Neural crest cell (in vitro differentiated cells): ENCODE results near the gene GFRA1. TPM values are rescaled to one million over a fixed set of nuclear protein-coding genes. Genes with fewer than 3 reads are reported as not detected.

ENCODE experiments used
- DNase-seq: peaks from one replicate; pipeline ENCODE4 v3.0.0; 2021; ENCODE audit warnings: low read depth, mixed read lengths, low spot score
- H3K27ac Mint-ChIP-seq: one replicate; pipeline ENCODE4 v1.8.0; 2021; ENCODE audit warnings: mild to moderate bottlenecking, mixed read lengths; ENCODE audit not compliant: unreplicated experiment
- H3K27me3 Mint-ChIP-seq: 2 replicates; pipeline ENCODE4 v1.8.0; 2021; ENCODE audit warnings: low read depth, mild to moderate bottlenecking, mixed read lengths
- H3K36me3 Mint-ChIP-seq: 2 replicates; pipeline ENCODE4 v1.8.0; 2021; ENCODE audit warnings: low read depth, mild to moderate bottlenecking, mixed read lengths
- H3K4me1 Mint-ChIP-seq: 2 replicates; pipeline ENCODE4 v1.8.0; 2021; ENCODE audit warnings: mixed read lengths
- H3K4me3 Mint-ChIP-seq: one replicate; pipeline ENCODE4 v1.8.0; 2021; ENCODE audit warnings: mild to moderate bottlenecking, mixed read lengths
- H3K9me3 Mint-ChIP-seq: 2 replicates; pipeline ENCODE4 v1.8.0; 2021; ENCODE audit warnings: mixed read lengths
- total RNA-seq: library from RNA; stranded (reverse); gene quantifications from 2 replicates; pipeline ENCODE4 v1.2.1, GENCODE V29; 2021
- TF ChIP-seq, protein P1 (sequence below): fragments of 200-600 bp; sonication (generic); conservative IDR thresholded peaks from 2 replicates; pipeline ENCODE4 v1.5.0; 2021; ENCODE audit warnings: antibody characterized with exemption, mild to moderate bottlenecking

GFRA1 gene
- total RNA-seq, 1 donor from 2014 or later, result 72.4 TPM

DNA sequence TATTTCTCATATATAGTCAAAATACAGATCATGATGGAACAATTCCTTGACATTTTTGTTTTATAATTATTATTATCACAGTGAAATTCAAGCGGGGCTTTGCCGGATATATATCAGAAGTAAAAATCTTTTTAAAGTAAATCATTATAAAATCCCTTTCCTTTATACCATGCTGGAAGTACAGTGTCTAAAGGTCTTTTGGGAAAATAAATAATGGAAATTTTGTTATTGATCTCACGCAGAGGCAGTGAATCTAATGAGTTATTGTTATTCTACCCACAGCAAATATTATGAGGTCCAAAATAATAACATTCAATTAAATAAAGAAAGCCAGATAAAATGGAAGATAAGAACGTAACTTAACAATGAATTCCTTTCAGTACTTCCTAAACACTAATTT, 33.8 kb downstream of the GFRA1 start:
- DNase-seq, result no peak
- peaks cover 5% of the 10 kb centered on the region for H3K36me3 Mint-ChIP-seq
- H3K9me3 Mint-ChIP-seq, result peaks cover 2% of the 10 kb centered on the region
- H3K27me3 Mint-ChIP-seq, result no peaks in the 10 kb centered on the region
- H3K4me1 Mint-ChIP-seq, result peaks cover 42% of the 10 kb centered on the region
- no peak overlapping the region for H3K27ac Mint-ChIP-seq
- no peak overlapping the region for H3K4me3 Mint-ChIP-seq
- TF ChIP-seq, protein P1, sequence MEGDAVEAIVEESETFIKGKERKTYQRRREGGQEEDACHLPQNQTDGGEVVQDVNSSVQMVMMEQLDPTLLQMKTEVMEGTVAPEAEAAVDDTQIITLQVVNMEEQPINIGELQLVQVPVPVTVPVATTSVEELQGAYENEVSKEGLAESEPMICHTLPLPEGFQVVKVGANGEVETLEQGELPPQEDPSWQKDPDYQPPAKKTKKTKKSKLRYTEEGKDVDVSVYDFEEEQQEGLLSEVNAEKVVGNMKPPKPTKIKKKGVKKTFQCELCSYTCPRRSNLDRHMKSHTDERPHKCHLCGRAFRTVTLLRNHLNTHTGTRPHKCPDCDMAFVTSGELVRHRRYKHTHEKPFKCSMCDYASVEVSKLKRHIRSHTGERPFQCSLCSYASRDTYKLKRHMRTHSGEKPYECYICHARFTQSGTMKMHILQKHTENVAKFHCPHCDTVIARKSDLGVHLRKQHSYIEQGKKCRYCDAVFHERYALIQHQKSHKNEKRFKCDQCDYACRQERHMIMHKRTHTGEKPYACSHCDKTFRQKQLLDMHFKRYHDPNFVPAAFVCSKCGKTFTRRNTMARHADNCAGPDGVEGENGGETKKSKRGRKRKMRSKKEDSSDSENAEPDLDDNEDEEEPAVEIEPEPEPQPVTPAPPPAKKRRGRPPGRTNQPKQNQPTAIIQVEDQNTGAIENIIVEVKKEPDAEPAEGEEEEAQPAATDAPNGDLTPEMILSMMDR, result no peak

GRCh38 chr10:116237970-116238369, 35.0 kb downstream of the GFRA1 start:
- H3K4me3 Mint-ChIP-seq, result no peak overlapping the region
- H3K9me3 Mint-ChIP-seq, result peaks cover 2% of the 10 kb centered on the region
- no peak for DNase-seq
- peaks cover 41% of the 10 kb centered on the region for H3K4me1 Mint-ChIP-seq
- H3K27ac Mint-ChIP-seq, result peak overlapping the region; percentile 83
- peaks cover 5% of the 10 kb centered on the region for H3K36me3 Mint-ChIP-seq
- no peaks in the 10 kb centered on the region for H3K27me3 Mint-ChIP-seq
- TF ChIP-seq, protein P1, result no peak

- no peaks in the 10 kb centered on the region for H3K27me3 Mint-ChIP-seq
- H3K4me1 Mint-ChIP-seq, result peaks cover 41% of the 10 kb centered on the region
- peaks cover 5% of the 10 kb centered on the region for H3K36me3 Mint-ChIP-seq
- DNase-seq, result no peak
- peak overlapping the region; percentile 83 for H3K27ac Mint-ChIP-seq
- TF ChIP-seq, protein P1, result no peak
- peaks cover 2% of the 10 kb centered on the region for H3K9me3 Mint-ChIP-seq
- no peak overlapping the region for H3K4me3 Mint-ChIP-seq
Observed at GRCh38 chr10:116237260-116237659, 35.7 kb downstream of the GFRA1 start.

- Mint-ChIP-seq H3K9me3 (peaks cover 2% of the 10 kb centered on the region), H3K27me3 (no peaks in the 10 kb centered on the region), H3K4me1 (peaks cover 26% of the 10 kb centered on the region), H3K4me3 (no peak overlapping the region), H3K27ac (no peak overlapping the region), H3K36me3 (peaks cover 8% of the 10 kb centered on the region)
- TF ChIP-seq, protein P1, result no peak
- DNase-seq, result no peak
Observed at GRCh38 chr10:116233230-116233629, 39.8 kb downstream of the GFRA1 start.

DNA sequence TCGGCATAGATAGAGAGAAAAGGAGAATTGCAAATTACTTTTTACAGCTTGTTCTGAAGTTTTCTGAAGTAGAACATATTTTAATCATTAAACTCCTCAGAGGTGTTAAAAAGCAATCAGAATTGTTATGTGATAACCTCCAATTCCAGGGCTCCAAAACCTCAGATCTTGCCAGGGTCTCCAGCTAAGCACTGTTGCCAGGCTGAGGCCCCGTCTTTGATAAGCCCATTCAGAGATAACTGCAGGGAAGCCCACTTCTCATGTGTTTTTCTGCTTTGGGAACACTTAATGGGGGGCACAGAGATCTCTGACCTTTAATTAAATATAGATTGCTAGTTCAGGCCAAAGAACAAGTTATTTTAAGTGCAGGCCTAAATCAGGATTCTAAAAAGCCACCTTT, 40.4 kb downstream of the GFRA1 start:
- TF ChIP-seq, protein P1, result no peak

GRCh38 chr10:116226766-116227165, 46.2 kb downstream of the GFRA1 start:
- Mint-ChIP-seq H3K4me3 (no peak overlapping the region), H3K9me3 (no peaks in the 10 kb centered on the region), H3K27me3 (no peaks in the 10 kb centered on the region), H3K27ac (peak overlapping the region; percentile 20), H3K36me3 (peaks cover 10% of the 10 kb centered on the region), H3K4me1 (peaks cover 52% of the 10 kb centered on the region)
- DNase-seq, result no peak
- TF ChIP-seq, protein P1, result no peak

More for the DNA sequence above, 40.4 kb downstream of the GFRA1 start:
- Mint-ChIP-seq H3K9me3 (peaks cover 2% of the 10 kb centered on the region), H3K36me3 (peaks cover 11% of the 10 kb centered on the region), H3K27ac (no peak overlapping the region), H3K4me3 (no peak overlapping the region), H3K4me1 (peaks cover 25% of the 10 kb centered on the region), H3K27me3 (no peaks in the 10 kb centered on the region)
- DNase-seq, result no peak
